Fibroblast of the conjunctiva (primary cell): ENCODE data around the gene TCF7L2.
"Not testable (repeated sequence)": the region's sequence is repeated elsewhere in the genome, so short reads cannot be mapped to it uniquely, and the experiment has no call there.

Experiments used
- DNase-seq: peaks from one replicate; pipeline ENCODE4 v3.0.0-alpha.2; 2010; ENCODE audit warnings: low read depth

The TCF7L2 gene

DNA sequence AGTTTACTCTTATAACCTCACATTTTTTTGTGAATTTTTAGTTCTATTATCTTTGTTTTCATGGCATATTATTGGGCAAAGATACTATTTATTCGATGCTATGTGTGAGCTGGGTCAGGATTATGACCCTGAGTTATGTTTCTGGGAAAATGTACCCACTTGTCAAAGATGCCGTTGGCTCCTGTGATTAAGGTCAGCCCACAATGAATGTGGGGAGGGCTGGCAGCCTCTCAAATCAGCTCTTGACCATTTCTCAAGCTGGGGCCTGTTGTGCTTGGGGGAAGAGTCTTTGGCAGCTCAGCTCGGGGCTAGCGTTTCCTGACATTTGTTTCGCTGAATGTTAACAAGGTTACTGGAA lies 97.5 kb downstream of the TCF7L2 start:
- no peak for DNase-seq

DNA sequence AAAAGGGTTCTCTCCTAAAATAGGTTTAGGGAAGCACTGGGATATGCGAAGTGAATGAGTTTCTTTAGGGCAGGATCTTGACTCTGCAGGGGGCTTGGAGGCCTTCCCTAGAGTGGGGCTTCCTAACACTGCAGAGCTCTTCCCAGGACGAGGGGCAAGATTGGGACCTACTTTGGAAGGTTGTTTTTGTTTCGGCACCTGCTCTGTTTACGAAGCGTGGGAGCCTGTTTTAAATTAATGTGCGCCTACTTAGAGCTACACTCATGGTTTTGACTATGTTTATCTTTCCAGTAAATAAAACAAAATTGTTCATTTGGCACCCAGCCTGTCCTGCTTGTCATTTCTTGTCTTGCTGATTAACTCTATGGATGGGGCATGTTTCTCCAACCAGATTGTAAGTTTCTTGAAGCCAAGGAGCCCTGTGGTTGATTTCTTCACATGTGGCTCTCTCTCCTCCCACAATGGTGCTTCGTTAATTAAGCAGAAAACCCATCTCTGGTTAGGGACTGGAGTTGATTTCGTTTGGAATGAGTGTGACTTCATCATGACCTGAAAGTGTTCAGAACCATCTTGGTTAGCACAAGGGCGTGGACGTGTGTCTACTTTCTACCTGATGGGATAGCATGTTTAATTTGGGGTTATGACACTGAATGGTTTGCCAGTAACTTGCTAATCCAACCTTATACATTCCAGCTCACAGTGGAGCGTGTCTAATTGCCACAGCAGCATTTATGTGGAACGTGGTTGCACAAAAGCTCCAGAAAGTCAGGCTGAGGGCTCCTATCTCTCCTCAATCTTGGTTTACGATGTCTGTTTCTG lies 98.1 kb downstream of the TCF7L2 start:
- no peak for DNase-seq

DNA sequence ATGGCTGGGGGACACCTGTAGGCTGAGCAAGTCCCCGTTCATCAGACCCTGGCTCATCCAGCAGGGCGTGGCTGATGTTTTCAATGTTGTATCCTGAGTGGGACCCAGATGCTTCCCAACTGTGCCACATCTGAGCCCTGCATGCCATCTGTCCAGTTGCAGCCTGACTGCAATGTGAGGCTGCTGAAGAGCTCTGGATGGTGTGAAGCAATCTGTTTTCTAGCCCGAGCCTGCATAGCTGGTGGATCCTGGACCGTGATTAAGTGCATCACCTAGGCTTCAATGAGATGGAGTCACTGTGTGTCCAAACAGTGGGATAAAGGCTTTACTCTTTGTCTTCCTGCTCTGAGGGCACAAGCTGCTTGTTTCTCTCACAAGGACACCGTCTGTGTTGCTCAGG lies 99.8 kb downstream of the TCF7L2 start:
- no peak for DNase-seq

DNA sequence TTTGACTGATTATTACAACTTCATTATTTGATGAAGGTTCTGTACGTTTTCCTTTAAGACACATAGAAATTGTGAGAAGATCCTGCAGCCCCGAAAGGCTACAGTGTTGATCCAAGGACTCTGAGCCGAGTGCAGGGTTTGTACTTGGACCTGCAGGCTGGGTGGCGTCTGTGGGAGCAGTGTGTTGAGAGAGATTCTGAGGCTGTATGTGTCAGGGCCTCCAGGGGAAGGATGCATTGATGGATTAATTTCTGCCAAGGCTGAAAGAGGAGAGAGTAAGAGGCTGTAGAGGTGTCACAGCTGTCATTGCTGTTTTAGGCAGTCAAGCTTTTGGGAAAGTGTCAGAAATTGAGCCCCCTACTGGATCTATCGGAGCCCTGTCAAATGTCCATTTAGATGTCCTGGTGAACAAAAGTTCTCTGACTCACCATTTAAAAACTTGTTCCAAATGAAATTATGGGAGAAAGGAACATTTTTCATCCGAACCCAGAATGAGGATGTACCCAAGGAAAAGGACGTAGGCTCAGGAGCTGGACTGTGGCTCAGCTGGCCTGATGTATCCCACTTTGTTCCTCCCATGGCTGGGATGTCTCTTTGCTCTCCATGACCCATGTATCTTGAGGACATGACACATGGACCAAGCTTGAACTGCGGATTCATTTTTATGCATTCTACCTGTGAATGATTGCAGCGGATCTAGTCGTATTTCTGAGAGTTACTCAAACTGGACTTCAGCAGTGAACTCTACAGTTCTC lies 102.2 kb downstream of the TCF7L2 start:
- DNase-seq: no peak

DNA sequence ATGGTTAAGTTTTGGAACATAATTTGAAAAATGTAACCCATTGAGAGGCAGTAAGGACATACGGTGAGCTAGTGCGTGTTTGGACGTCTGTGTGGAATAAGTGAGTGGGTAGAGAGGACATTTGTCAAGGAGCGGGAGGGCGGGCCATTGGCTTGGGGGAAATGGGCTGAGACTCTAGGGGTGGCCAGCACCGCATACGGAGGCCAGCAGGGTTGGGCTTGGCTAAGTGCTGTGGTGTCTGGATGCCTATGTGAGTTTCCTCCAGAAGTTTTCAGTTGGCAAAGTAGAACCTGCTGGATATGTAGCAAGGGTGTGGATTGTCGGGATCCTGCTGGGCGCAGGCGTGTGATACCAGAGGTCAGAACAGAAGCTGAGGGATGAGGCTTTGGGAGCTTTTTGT lies 103.0 kb downstream of the TCF7L2 start:
- no peak for DNase-seq

DNA sequence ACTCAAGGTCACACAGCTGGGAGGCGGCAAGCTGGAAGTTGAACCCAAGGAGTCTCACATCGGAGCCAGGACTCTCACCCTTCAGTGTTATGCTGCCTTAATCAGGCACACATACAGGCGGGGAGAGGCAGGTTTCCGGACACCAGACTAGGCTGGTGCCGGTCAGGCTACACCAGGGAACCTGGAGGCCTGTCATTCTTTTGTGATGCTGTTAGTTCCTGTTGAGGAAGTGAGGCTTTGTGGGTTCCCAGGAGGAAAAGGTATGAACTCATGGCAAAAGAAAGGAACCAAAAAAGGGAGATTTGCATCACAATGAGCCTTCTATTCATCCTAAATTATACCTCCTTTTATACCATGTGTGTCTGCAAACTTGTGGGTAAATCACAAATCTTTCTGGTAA lies 103.8 kb downstream of the TCF7L2 start:
- DNase-seq: no peak

DNA sequence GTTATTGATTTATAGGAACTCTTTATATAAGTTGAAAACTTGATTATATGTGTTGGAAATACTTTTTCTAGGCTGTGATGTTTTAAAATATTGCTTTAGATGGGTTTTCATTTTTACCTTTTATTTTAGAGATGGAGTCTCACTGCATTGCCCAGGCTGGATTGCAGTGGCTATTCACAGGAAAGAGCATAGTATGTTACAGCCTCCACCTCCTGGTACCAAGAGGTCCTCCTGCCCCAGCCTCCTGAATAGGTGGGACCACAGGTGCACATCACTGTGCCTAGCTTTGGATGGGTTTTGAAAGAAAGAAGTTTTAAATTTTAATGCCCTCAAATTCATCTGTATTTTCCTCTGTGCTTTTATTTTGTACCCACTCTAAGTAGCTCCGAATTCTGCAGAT lies 105.4 kb downstream of the TCF7L2 start:
- no peak for DNase-seq

DNA sequence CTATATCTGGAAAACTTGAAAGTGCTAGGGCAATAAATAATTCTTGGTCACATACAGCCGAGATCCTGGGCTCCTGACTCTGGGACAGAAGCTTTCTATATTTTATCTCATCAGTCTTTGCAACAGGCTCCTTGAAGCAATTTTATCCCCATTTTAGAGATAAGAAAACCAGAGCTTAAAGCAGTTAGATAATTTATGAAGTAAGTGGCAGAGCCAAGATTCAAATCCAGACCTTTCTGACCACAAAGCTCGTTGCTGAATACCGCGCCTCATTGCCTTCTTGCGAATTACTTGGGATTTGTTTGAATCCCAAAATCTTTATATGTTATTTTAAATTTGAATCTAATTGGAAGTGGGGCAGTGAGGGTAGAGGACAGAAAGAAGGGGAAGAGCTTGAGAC lies 106.0 kb downstream of the TCF7L2 start:
- DNase-seq: no peak

DNA sequence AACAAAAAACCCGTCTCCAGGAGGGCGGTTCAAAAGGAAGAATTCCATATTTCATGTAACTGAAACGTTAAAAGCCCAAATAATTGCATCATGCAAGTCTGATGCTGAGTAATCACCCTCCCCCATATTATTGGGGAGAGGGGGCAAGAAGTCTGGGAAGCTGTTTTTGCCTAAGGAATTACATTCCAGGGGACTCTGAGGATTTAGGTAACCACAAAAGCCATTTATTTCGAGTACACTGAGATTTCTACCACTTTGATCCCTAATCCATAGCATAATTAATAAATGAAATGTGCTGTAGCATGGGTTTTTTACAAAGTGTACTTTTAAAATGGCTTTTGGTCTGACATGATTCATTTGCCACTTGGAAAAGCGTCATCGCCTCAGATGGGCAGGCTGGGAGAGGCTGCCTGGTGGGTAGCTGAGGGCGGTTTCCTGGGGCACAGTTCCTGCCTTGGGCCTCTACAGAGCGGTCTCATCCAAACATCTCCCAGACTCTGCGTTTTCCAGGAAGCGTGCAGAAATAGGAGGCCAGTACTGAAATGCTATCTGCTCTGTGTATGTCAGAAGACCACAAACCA lies 106.5 kb downstream of the TCF7L2 start:
- peak; percentile 64 for DNase-seq

DNA sequence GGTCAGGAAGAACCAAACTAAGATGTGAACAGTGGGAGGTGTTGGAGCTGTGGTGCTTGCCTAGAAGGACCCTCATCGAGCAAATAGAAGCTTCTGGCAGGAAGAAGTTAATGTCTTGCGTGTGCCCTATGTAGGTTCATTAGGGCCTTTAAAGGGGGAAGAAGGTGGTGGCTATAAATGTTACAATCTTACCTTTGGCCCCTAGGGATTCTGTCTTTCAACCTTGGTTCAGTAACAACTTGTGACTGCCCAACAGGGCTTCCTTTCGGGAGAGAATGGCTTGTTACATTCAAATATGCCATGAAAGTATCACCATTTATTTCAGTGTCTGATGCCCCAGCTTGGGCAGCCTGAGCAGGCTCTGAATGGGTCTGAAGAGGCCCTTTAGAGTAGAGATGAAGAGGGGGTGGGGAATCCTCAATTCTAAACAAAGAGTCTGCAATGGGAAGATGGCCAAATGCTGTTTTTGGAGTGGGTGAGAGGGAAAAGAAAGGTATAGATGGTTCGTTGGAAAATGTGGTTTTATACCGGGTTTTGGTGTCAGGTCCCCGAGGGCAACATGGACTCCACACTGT lies 108.0 kb downstream of the TCF7L2 start:
- DNase-seq: no peak

DNA sequence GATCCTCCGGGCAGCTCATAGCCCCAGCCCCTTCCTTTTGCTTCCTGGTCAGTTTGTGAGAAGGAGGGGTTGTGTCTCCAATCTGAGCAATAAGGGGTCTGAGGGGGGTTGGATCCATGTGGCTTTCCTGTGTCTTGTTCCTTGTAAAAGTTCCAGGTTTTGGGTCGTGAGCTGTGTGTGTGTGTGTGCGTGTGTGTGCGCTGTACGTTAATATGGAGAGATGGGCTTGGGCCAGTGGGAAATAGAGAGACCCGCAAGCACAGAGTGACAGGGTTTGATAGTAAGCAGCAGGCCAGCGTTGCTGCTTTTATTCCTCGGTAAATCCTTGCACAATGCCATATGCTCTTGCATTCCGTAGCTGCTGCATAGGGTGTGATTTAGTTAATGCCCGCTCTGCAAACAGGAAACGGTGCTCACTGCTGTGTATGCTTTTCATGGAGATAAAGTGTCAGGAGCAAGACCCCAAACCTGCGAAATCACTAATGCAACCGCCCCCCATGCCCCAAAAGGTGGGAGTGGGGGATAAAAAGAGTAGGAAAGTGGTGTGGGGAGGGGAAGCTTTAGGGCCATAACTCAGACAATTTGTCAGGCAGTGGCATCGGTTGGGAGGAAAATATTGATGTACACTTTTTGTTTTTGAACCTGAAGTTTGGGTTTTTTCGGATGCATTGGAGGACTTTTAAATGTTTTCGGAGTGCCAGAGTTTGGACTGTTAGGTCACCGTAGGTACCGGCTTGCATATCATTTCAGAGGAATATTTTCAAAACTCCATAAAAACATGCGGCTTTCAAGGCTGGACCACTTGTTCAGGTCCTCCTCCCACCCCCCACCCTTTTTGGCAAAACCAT lies 108.7 kb downstream of the TCF7L2 start:
- peak; percentile 72 for DNase-seq

DNA sequence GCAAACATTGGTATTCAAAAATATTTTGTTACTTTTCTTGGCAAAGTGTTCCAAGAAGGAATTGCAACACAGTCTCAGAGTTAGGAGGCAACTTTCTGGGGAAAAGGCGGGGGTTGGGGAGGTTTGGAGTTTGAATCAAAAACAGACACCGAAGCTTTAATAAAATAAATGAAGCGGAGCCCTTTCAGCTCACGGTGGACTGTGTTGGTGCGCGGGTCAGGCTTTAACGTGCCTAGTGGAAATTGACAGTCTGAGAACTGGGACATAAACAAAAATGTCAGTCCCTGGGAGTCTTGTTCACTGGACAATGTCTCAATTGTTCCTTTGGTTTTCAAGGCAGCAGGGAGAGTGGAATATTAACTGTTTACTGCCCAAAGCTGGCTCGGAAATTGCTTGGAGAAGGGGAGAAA lies 109.3 kb downstream of the TCF7L2 start:
- peak; percentile 77 for DNase-seq

DNA sequence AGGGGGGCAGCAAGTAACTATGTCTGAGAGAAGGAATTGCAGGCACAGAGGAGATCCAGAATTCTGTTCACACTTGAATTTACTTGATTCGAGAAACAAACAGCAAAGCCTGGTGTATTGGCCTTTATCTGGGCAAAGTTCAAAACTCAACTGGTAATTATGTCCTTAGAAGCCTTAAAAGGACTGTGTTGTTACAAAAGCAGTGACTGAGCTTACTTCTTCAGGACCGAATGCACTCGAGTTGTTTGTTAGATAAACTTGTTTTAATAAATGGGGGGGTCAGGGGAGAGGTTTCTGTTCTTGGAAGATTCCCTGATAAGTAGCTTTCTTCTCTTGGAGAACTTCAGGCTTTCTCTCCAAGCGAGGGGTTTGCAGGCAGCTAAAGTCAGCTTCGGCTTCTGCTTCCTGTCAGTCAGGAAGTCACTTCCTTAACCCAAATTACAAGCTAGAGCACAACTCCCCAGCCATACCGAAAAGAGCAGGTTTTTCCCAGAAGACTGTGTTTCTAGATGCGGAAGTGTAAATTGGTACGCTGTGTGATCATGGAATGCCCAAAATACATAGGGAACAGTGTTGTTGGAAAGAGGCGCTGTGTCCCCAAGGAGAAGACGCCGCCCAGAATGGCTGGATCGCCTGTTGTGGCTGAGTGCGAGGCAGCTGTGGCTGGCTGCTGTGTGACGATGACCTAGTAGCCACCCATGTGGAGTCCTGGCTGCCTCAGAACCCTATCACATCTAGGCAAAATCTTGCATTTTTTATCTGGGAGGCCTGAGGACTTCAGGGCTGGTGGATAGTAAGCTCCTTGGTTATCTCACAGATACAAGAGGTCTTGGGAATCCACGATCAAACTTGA lies 110.4 kb downstream of the TCF7L2 start:
- DNase-seq: no peak

DNA sequence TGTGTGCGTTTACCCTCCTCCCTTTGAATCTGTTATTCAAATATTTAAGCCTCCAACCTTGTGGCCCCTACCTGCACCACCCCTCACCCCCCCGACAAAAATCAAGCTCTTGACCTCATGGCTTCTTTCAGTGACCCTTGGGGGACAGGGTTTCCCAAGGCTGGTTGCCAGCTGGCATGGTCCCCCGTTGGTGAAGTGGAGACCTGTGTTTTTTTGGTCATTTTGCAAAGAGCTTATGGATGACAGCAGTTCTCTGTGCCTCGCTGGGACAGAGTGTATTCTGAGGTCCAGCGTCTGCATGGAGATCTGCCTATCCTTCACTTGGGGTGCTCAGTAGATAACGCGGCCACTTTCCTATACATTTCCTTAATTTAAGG lies 111.0 kb downstream of the TCF7L2 start:
- DNase-seq: no peak

DNA sequence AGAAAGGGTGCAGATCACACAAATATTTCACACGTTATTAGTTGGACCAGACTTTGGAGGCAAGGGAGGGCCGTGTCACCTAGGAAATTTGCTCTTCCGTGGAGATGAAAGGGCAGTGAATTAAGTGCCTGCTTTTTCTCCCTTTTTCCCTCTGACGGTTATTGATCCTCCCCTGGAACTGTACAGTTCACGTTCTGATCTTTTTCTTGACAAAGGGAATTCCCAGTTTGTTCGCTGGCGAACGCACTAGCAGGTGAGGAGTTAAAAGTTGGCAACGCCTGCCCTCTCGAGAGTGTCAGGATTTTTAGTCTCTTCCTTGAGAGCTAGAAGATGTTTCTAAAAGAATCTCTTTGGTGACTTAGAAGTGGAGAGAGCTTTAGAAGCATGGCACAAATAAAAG lies 111.5 kb downstream of the TCF7L2 start:
- no peak for DNase-seq

DNA sequence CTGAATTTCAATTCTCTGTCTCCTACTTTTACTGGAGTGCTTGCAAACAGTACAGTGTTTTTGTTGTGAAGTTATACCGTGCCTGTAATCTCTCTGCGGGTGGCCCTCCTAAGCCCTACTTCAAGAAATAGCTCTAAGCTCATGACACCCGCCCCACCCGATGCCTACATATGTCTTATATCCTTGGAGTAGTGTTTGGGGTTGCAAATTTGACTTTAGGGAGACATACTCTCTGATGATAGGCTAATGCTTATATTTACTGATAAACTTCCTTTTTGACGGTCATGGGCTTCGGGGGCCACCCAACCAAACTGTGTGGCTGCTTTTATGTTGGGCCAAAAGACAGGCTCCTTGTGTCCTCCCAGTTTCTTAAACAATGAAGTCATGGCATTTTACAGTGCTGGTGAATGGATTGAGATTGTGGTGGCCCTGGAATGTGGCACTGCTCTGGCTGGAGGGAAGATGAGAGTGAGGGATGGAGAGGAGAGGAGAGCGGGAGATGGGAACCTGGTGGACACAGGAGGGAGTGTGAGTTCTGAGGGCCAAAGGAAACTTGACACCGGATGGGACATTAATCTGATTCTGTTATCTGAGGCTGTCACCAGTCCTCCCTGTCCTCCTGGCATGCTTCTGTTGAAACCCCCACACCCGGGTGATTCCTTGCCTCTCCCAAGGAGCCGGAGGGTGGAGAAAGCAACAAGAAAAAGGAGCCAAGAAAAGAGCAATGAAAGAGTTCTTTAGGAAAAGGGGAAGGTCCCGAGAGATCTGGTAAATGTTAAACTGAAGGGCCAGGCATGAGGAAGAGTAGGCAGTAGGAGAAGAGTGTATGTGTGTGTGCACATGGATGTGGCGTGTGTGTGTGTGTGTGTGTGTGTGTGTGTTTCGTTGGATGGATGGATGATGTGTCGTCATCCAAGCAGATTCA lies 113.3 kb downstream of the TCF7L2 start:
- DNase-seq: no peak

DNA sequence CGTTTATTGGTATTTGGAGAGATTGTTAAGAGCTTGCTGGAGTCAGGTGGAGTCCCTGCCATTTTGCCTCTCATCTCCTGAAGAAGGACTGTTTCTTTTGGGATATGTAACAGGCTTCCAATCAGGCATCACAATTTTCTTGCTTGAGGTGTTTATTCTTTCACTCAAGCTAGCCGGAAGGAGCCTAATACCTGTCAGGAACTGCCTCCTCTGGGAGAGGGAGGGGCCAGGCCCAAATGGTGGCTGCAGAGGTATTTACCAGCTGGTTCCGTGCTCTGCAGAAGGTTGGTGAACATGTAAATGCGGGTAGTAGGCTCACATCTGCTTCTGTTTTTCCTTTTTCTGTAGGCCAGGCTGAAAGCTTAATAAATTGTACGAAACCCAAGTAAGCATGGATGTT lies 114.0 kb downstream of the TCF7L2 start:
- no peak for DNase-seq

DNA sequence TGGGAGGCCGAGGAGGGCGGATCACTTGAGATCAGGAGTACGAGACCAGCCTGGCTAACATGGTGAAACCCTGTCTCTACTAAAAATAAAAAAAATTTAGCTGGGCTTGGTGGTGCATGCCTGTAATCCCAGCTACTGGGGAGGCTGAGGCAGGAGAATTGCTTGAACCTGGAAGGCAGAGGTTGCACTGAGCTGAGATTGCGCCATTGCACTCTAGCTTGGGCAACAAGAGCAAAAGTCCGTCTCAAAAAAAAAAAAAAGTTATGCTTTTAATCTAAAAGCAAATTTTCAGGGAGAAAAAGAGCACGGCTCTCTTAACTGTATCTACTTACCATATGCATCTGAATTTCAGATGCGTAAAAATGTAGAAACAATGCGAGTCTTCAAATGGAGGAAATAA lies 116.1 kb downstream of the TCF7L2 start:
- not testable (repeated sequence) for DNase-seq

DNA sequence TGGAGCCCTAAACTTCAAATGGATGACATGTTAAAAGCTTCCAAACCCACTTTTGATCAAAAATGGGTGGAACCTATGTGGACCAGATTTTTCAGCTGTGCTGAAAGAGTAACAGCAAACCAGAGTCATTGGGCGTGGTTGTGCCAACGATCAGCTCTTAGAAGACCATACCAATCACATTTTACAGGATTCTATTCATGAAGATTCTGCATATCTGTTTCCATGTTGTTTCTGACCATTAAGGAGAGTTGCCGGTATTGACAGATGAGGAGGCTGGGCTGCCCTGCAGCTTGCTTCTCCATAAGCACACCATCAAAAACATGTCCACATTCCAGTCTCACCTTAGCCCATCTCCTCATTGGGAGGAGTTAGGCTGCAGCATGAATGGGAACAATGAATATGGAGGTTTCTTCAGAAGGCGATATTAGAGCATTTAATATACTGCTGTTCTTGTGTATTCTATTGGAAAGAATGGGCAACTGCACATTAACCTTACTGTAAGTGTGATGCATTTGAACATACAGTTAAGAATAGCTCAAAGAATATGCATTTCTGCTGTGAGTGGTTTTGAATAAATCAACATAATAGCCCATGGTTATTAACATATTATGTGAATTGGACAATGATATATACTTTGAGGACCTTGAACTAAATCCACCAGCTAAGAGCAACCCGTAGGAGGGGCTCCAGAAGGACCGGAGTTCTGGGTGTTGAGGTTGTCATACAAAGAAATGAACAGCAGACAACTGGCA lies 116.7 kb downstream of the TCF7L2 start:
- DNase-seq: no peak
